ENCODE measurements around the gene MAB21L2. TPM values are rescaled to one million over a fixed set of nuclear protein-coding genes. Genes with fewer than 3 reads are reported as not detected.
"Not testable (repeated sequence)": the region's sequence is repeated elsewhere in the genome, so short reads cannot be mapped to it uniquely, and the experiment has no call there.

MAB21L2 gene
- total RNA-seq, 4 donors from 2014 or later: 0.23 to 3.1 (median 0.73) TPM

- 33 to 61% methylated on average over 3 of the region's 3 CpGs for WGBS, 2 donors
- intact Hi-C loops (cut with DNase I): no loop called here
- H3K27ac ChIP-seq: no peak overlapping the region
- TF ChIP-seq POLR2A (IDR thresholded peaks at IDR 0.05): no peak
- no peak for TF ChIP-seq CTCF (IDR thresholded peaks at IDR 0.05)
- H3K36me3 ChIP-seq: no peaks in the 10 kb centered on the region
- no peaks in the 10 kb centered on the region for H3K9me3 ChIP-seq
- no peaks in the 10 kb centered on the region for H3K4me1 ChIP-seq
- no peak overlapping the region for H3K4me3 ChIP-seq
- no peak for DNase-seq
- no peaks in the 10 kb centered on the region for H3K27me3 ChIP-seq
These were observed 41.0 kb upstream of the MAB21L2 start for GRCh38 chr4:150540959-150541360.

- Histone ChIP-seq H3K9me3 (no peaks in the 10 kb centered on the region), H3K27ac (no peak overlapping the region), H3K4me3 (no peak overlapping the region), H3K4me1 (no peaks in the 10 kb centered on the region), H3K36me3 (no peaks in the 10 kb centered on the region), H3K27me3 (no peaks in the 10 kb centered on the region)
- intact Hi-C loops (cut with DNase I): no loop called here
- no peak for DNase-seq
- 90 to 91% methylated on average over 3 of the region's 3 CpGs for WGBS, 2 donors
- TF ChIP-seq POLR2A (IDR thresholded peaks at IDR 0.05) (no peak), CTCF (IDR thresholded peaks at IDR 0.05) (no peak)
These were observed 40.3 kb upstream of the MAB21L2 start for GRCh38 chr4:150541681-150542080.

DNA sequence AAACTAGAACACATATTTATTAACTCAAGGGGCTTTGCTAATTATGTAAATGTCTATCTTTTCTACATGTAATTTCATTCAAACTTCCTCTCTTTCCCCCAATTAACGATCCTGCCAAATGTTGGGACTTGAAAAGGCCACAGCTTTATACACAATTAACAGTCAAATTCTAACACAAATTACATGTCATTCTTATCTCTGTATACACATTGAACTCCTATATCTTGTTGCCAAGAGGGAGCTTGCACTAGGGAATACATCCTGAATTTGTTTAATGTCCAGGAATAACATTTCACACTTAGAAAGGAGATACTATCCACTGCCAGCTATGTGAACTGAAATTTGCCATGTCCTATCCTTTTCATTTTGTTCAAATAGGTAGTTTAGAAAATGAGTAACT lies 38.9 kb upstream of the MAB21L2 start:
- TF ChIP-seq POLR2A (IDR thresholded peaks at IDR 0.05) (no peak), CTCF (IDR thresholded peaks at IDR 0.05) (no peak)

GRCh38 chr4:150546286-150546685 lies 35.7 kb upstream of the MAB21L2 start:
- no peaks in the 10 kb centered on the region for H3K36me3 ChIP-seq
- intact Hi-C loops (cut with DNase I): no loop called here
- H3K4me1 ChIP-seq: no peaks in the 10 kb centered on the region
- WGBS, 2 donors: 93 to 100% methylated on average over 2 of the region's 2 CpGs
- no peak overlapping the region for H3K27ac ChIP-seq
- DNase-seq: no peak
- TF ChIP-seq CTCF (IDR thresholded peaks at IDR 0.05) (no peak), POLR2A (IDR thresholded peaks at IDR 0.05) (no peak)
- H3K4me3 ChIP-seq: no peak overlapping the region
- no peaks in the 10 kb centered on the region for H3K27me3 ChIP-seq
- H3K9me3 ChIP-seq: no peaks in the 10 kb centered on the region

More for the DNA sequence above, 38.9 kb upstream of the MAB21L2 start:
- no peak overlapping the region for H3K4me3 ChIP-seq
- H3K27ac ChIP-seq: no peak overlapping the region
- H3K9me3 ChIP-seq: no peaks in the 10 kb centered on the region
- WGBS, 2 donors: 47 to 52% methylated on average over 1 of the region's 1 CpG
- DNase-seq: no peak
- H3K4me1 ChIP-seq: no peaks in the 10 kb centered on the region
- H3K36me3 ChIP-seq: no peaks in the 10 kb centered on the region
- H3K27me3 ChIP-seq: no peaks in the 10 kb centered on the region
- intact Hi-C loops (cut with DNase I): no loop called here

- intact Hi-C loops (cut with DNase I): no loop called here
- DNase-seq: no peak
- H3K36me3 ChIP-seq: no peaks in the 10 kb centered on the region
- no peak overlapping the region for H3K27ac ChIP-seq
- TF ChIP-seq POLR2A (IDR thresholded peaks at IDR 0.05) (no peak), CTCF (IDR thresholded peaks at IDR 0.05) (no peak)
- H3K9me3 ChIP-seq: no peaks in the 10 kb centered on the region
- H3K27me3 ChIP-seq: no peaks in the 10 kb centered on the region
- WGBS, 2 donors: 81 to 82% methylated on average over 4 of the region's 4 CpGs
- H3K4me1 ChIP-seq: no peaks in the 10 kb centered on the region
- H3K4me3 ChIP-seq: no peak overlapping the region
These were observed 34.7 kb upstream of the MAB21L2 start for GRCh38 chr4:150547154-150547838.

DNA sequence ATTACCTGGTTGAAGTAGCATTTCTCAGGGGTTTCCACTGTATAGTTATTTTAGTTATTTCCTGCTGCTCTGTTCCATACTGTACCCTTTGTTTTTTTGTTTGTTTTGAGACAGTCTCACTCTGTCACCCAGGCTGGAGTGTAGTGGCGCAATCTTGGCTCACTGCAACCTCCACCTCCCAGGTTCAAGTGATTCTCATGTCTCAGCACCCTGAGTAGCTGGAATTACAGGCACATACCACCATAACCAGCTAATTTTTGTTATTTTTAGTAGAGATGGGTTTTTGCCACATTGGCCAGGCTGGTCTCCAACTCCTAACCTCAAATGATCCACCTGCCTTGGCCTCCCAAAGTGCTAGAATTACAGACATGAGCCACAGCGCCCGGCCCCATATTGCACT lies 24.1 kb upstream of the MAB21L2 start:
- intact Hi-C loops (cut with DNase I): not testable (repeated sequence)

More for the DNA sequence above, 24.1 kb upstream of the MAB21L2 start:
- H3K36me3 ChIP-seq, H3K4me1 ChIP-seq, H3K9me3 ChIP-seq, DNase-seq, H3K27ac ChIP-seq, H3K4me3 ChIP-seq, H3K27me3 ChIP-seq: not testable (repeated sequence)
- 98 to 100% methylated on average over 3 of the region's 3 CpGs for WGBS, 2 donors
